Measurements from ENCODE around the gene STK10. TPM values are rescaled to one million over a fixed set of nuclear protein-coding genes. Genes with fewer than 3 reads are reported as not detected.

Gene STK10
- total RNA-seq, 1 donor from 2014 or later = 72.5 TPM

- Histone ChIP-seq H3K4me1 (peaks cover 74% of the 10 kb centered on the region), H3K27ac (no peak overlapping the region)
- no peak for ATAC-seq
Measured at GRCh38 chr5:171999100-171999499, 188.9 kb downstream of the STK10 start.

DNA sequence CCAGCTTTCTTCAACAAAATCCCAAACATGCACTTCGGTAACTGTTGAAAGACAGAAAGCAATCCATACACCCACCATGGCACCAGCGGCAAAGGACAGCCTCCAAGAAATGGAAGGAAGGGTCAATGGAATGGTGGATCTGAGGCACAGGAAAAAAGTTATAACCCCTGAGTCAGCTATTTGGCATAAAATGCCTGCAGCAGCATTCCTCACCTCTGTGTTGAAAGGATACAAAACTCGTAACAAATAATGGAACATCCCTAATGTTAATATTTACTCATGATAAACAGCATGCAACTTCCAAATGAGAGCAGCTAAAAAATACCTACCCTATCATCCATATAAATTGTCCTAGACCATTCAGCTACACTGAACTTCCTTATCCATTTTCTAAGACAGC is 191.0 kb downstream of the STK10 start:
- Histone ChIP-seq H3K27me3 (ENCODE audit: low read depth) (no peaks in the 10 kb centered on the region), H3K9me3 (no peaks in the 10 kb centered on the region), H3K36me3 (peaks cover 19% of the 10 kb centered on the region), H3K27ac (no peak overlapping the region), H3K4me3 (no peak overlapping the region), H3K4me1 (peaks cover 55% of the 10 kb centered on the region)
- TF ChIP-seq, protein P1, sequence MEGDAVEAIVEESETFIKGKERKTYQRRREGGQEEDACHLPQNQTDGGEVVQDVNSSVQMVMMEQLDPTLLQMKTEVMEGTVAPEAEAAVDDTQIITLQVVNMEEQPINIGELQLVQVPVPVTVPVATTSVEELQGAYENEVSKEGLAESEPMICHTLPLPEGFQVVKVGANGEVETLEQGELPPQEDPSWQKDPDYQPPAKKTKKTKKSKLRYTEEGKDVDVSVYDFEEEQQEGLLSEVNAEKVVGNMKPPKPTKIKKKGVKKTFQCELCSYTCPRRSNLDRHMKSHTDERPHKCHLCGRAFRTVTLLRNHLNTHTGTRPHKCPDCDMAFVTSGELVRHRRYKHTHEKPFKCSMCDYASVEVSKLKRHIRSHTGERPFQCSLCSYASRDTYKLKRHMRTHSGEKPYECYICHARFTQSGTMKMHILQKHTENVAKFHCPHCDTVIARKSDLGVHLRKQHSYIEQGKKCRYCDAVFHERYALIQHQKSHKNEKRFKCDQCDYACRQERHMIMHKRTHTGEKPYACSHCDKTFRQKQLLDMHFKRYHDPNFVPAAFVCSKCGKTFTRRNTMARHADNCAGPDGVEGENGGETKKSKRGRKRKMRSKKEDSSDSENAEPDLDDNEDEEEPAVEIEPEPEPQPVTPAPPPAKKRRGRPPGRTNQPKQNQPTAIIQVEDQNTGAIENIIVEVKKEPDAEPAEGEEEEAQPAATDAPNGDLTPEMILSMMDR (IDR thresholded peaks at IDR 0.05) = no peak
- ATAC-seq (peak in 1 of 2 donors; percentile 21), DNase-seq (no peak)
- intact Hi-C loops (cut with DNase I) = no loop called here

More at GRCh38 chr5:171999100-171999499, 188.9 kb downstream of the STK10 start:
- H3K36me3 ChIP-seq = peaks cover 13% of the 10 kb centered on the region
- intact Hi-C loops (cut with DNase I) = no loop called here
- TF ChIP-seq, protein P1 (IDR thresholded peaks at IDR 0.05) = no peak
- no peaks in the 10 kb centered on the region for H3K27me3 ChIP-seq (ENCODE audit: low read depth)
- H3K4me3 ChIP-seq = no peak overlapping the region
- DNase-seq = no peak
- H3K9me3 ChIP-seq = no peaks in the 10 kb centered on the region

- peaks cover 36% of the 10 kb centered on the region for H3K4me1 ChIP-seq
- ATAC-seq = no peak
- no peak for DNase-seq
- TF ChIP-seq, protein P1 (IDR thresholded peaks at IDR 0.05) = no peak
- peaks cover 19% of the 10 kb centered on the region for H3K36me3 ChIP-seq
- H3K9me3 ChIP-seq = no peaks in the 10 kb centered on the region
- H3K27ac ChIP-seq = no peak overlapping the region
- H3K4me3 ChIP-seq = no peak overlapping the region
- intact Hi-C loops (cut with DNase I) = no loop called here
- no peaks in the 10 kb centered on the region for H3K27me3 ChIP-seq (ENCODE audit: low read depth)
Measured at GRCh38 chr5:171992813-171993212, 195.2 kb downstream of the STK10 start.

DNA sequence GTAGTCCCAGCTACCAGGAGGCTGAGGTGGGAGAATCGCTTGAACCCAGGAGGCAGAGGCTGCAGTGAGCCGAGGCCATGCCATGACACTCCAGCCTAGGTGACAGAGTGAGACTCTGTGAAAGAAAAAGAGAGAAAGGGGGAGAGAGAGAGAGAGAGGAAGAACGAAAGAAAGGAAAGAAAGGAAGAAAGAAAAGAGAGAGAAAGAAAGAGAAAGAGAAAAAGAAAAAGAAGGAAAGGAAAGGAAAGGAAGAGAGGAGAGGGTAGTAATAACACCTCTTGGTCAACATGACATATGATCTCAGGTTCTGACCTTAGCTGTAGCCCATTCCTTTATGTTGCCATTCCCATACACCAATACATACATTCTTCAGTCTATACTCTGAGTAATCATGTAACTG is 195.7 kb downstream of the STK10 start:
- ATAC-seq = no peak
- Histone ChIP-seq H3K27me3 (ENCODE audit: low read depth) (no peaks in the 10 kb centered on the region), H3K4me3 (no peak overlapping the region), H3K27ac (no peak overlapping the region), H3K4me1 (peaks cover 31% of the 10 kb centered on the region), H3K36me3 (peaks cover 19% of the 10 kb centered on the region), H3K9me3 (no peaks in the 10 kb centered on the region)
- TF ChIP-seq, protein P1 (IDR thresholded peaks at IDR 0.05) = no peak
- no peak for DNase-seq
- intact Hi-C loops (cut with DNase I) = no loop called here

Other genes with a start within 250 kb of the STK10 start
- gene FBXW11, start 181.6 kb downstream of the STK10 start, total RNA-seq = 52.8 TPM
- not detected for gene EFCAB9, start 5.9 kb upstream of the STK10 start, total RNA-seq
- gene UBTD2, start 95.5 kb upstream of the STK10 start, total RNA-seq = 15.8 TPM

Measured in lower lobe of right lung (tissue), 2 donors.